ENCODE results near the gene PKP2.

- TF ChIP-seq CTCF (conservative IDR thresholded peaks at IDR 0.05; ENCODE audit: low read depth, low read length) (no peak), EZH2 (IDR thresholded peaks at IDR 0.05; ENCODE audit: borderline replicate concordance, low read depth, low read length, poor library complexity, severe bottlenecking) (no peak)
Measured at GRCh38 chr12:32826807-32827412, 69.7 kb downstream of the PKP2 start.
